Measurements from ENCODE around the gene PPP1R7.

DNA sequence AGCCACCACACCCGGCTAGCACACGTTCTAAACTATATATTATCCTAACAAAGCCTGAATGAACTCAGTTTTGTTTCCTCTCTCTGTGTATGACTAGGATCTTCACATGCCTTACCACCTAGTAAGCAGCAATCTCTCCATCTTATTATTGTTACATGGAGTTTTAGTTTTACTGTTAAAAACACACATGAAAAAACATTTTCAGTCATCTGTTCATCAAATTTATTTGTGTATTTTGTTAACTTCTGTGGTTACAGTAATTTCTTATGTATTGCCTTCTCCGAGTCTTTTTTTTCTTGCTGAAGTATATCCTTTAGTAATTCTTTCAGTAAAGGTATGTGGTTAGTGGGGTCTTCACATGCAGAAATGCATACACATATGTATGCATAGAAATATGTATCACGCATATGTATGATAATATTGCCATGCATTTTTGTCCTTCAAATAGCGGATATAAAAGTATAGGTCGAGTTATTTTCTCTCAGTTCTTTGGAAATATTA, 69.6 kb downstream of the PPP1R7 start:
- TF ChIP-seq, protein P1, sequence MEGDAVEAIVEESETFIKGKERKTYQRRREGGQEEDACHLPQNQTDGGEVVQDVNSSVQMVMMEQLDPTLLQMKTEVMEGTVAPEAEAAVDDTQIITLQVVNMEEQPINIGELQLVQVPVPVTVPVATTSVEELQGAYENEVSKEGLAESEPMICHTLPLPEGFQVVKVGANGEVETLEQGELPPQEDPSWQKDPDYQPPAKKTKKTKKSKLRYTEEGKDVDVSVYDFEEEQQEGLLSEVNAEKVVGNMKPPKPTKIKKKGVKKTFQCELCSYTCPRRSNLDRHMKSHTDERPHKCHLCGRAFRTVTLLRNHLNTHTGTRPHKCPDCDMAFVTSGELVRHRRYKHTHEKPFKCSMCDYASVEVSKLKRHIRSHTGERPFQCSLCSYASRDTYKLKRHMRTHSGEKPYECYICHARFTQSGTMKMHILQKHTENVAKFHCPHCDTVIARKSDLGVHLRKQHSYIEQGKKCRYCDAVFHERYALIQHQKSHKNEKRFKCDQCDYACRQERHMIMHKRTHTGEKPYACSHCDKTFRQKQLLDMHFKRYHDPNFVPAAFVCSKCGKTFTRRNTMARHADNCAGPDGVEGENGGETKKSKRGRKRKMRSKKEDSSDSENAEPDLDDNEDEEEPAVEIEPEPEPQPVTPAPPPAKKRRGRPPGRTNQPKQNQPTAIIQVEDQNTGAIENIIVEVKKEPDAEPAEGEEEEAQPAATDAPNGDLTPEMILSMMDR (IDR thresholded peaks at IDR 0.05): no peak
- no peak for TF ChIP-seq POLR2AphosphoS5 (IDR thresholded peaks at IDR 0.05)
